HEK293 (cell line): ENCODE results near the gene BCAN.

Source experiments
- CTCF ChIA-PET: fragments of 350-600 bp; formaldehyde crosslinking; extraction: SDS; loops from one replicate; lab custom pipeline; 2021; ENCODE audit warnings: antibody characterized with exemption; lab: Yijun Ruan, JAX
- POLR2A ChIA-PET: fragments of 300-600 bp; formaldehyde crosslinking; extraction: SDS; loops from one replicate; lab custom pipeline; 2020; ENCODE audit warnings: antibody characterized with exemption, inconsistent platforms; lab: Yijun Ruan, JAX
- H3K27ac ChIP-seq: fragments of 200-500 bp; sonication (Bioruptor generic); 2 replicates; pipeline ENCODE4 v1.5.1; 2014; ENCODE audit warnings: low read depth, low read length, control low read depth, inconsistent platforms; ENCODE audit errors: extremely low read depth
- H3K36me3 ChIP-seq, 2 experiments: fragments of 200-500 bp in 1 of 2; sonication (Bioruptor generic) in 1 of 2; 1 replicate in 1 of 2; 2 replicates in 1 of 2; pipeline ENCODE4 v1.5.1; 2014 to 2017; ENCODE audit warnings: inconsistent platforms in 2 of 2, low read length in 2 of 2; ENCODE audit not compliant: control insufficient read depth in 2 of 2, insufficient read depth in 1 of 2
- H3K4me1 ChIP-seq: fragments of 200-500 bp; sonication (Bioruptor generic); 2 replicates; pipeline ENCODE4 v1.5.1; 2014; ENCODE audit warnings: mild to moderate bottlenecking, low read length, inconsistent platforms; ENCODE audit not compliant: control insufficient read depth, insufficient read depth
- H3K4me3 ChIP-seq: 2 replicates; pipeline ENCODE4 v1.5.1; 2011; ENCODE audit warnings: low read depth, mild to moderate bottlenecking, control low read depth, low read length, moderate library complexity
- H3K9me3 ChIP-seq: fragments of 200-500 bp; sonication (Bioruptor generic); 2 replicates; pipeline ENCODE4 v1.5.1; 2014; ENCODE audit warnings: low read depth, low read length, inconsistent platforms; ENCODE audit not compliant: control insufficient read depth, insufficient read depth
- GLI4 ChIP-seq: fragments of 450-650 bp; formaldehyde crosslinking; IDR thresholded peaks from 2 replicates; pipeline ENCODE4 v1.5.1; 2016; ENCODE audit warnings: missing biosample characterization, missing genetic modification characterization
- IKZF3 ChIP-seq: fragments of 450-650 bp; IDR thresholded peaks from 2 replicates; pipeline ENCODE4 v1.5.0; 2018; ENCODE audit warnings: missing biosample characterization, mild to moderate bottlenecking, missing genetic modification characterization, moderate library complexity
- KLF1 ChIP-seq: fragments of 450-650 bp; formaldehyde crosslinking; IDR thresholded peaks from 2 replicates; pipeline ENCODE4 v1.5.1; 2016; ENCODE audit warnings: missing biosample characterization, missing genetic modification characterization
- MZF1 ChIP-seq: fragments of 450-650 bp; formaldehyde crosslinking; IDR thresholded peaks from 2 replicates; pipeline ENCODE4 v1.5.1; 2017; ENCODE audit warnings: missing biosample characterization, missing genetic modification characterization, borderline replicate concordance
- SETDB1 ChIP-seq: IDR thresholded peaks from one replicate; pipeline ENCODE4 v1.6.1; 2017; ENCODE audit warnings: mild to moderate bottlenecking, low read length, moderate library complexity, mixed read lengths; ENCODE audit not compliant: insufficient read length
- SP3 ChIP-seq: fragments of 450-650 bp; formaldehyde crosslinking; IDR thresholded peaks from 2 replicates; pipeline ENCODE4 v1.5.1; 2016; ENCODE audit warnings: missing biosample characterization, missing genetic modification characterization
- ZBTB21 ChIP-seq: fragments of 450-650 bp; formaldehyde crosslinking; IDR thresholded peaks from 2 replicates; pipeline ENCODE4 v1.5.1; 2017; ENCODE audit warnings: missing biosample characterization, missing genetic modification characterization
- ZEB2 ChIP-seq: fragments of 450-650 bp; formaldehyde crosslinking; IDR thresholded peaks from 2 replicates; pipeline ENCODE4 v1.5.1; 2016; ENCODE audit warnings: missing biosample characterization, missing genetic modification characterization
- ZFP37 ChIP-seq: fragments of 450-650 bp; formaldehyde crosslinking; IDR thresholded peaks from 2 replicates; pipeline ENCODE4 v1.5.1; 2016; ENCODE audit warnings: missing biosample characterization, missing genetic modification characterization
- ZNF138 ChIP-seq: fragments of 450-650 bp; formaldehyde crosslinking; IDR thresholded peaks from 2 replicates; pipeline ENCODE4 v1.5.1; 2016; ENCODE audit warnings: missing biosample characterization, missing genetic modification characterization, borderline replicate concordance
- ZNF19 ChIP-seq: fragments of 450-650 bp; formaldehyde crosslinking; IDR thresholded peaks from 2 replicates; pipeline ENCODE4; 2016; ENCODE audit warnings: missing biosample characterization, missing genetic modification characterization, low read depth
- ZNF335 ChIP-seq: fragments of 450-650 bp; formaldehyde crosslinking; conservative IDR thresholded peaks from 2 replicates; pipeline ENCODE4 v1.5.1; 2016; ENCODE audit warnings: missing biosample characterization, missing genetic modification characterization
- ZNF341 ChIP-seq: fragments of 450-650 bp; formaldehyde crosslinking; IDR thresholded peaks from 2 replicates; pipeline ENCODE4; 2016; ENCODE audit warnings: low read depth, missing biosample characterization, missing genetic modification characterization
- ZNF394 ChIP-seq: fragments of 450-650 bp; formaldehyde crosslinking; IDR thresholded peaks from 2 replicates; pipeline ENCODE4 v1.5.1; 2016; ENCODE audit warnings: missing biosample characterization, missing genetic modification characterization, mild to moderate bottlenecking, moderate library complexity, borderline replicate concordance
- ZNF473 ChIP-seq: fragments of 450-650 bp; formaldehyde crosslinking; IDR thresholded peaks from 2 replicates; pipeline ENCODE4 v1.5.1; 2017; ENCODE audit warnings: missing biosample characterization, missing genetic modification characterization
- ZNF513 ChIP-seq: fragments of 450-650 bp; IDR thresholded peaks from 2 replicates; pipeline ENCODE4 v1.5.1; 2018; ENCODE audit warnings: missing biosample characterization, missing genetic modification characterization
- ZNF529 ChIP-seq: fragments of 450-650 bp; formaldehyde crosslinking; IDR thresholded peaks from 2 replicates; pipeline ENCODE4 v1.5.1; 2017; ENCODE audit warnings: missing genetic modification characterization, missing biosample characterization; ENCODE audit not compliant: insufficient replicate concordance
- ZNF558 ChIP-seq: fragments of 450-650 bp; formaldehyde crosslinking; IDR thresholded peaks from 2 replicates; pipeline ENCODE4 v1.5.1; 2016; ENCODE audit warnings: missing biosample characterization, missing genetic modification characterization
- ZNF560 ChIP-seq: fragments of 450-650 bp; formaldehyde crosslinking; IDR thresholded peaks from 2 replicates; pipeline ENCODE4 v1.5.1; 2017; ENCODE audit warnings: missing biosample characterization, missing genetic modification characterization, borderline replicate concordance
- ZNF624 ChIP-seq: fragments of 450-650 bp; formaldehyde crosslinking; IDR thresholded peaks from 2 replicates; pipeline ENCODE4 v1.5.1; 2017; ENCODE audit warnings: missing biosample characterization, missing genetic modification characterization
- ZNF654 ChIP-seq: fragments of 450-650 bp; formaldehyde crosslinking; IDR thresholded peaks from 2 replicates; pipeline ENCODE4 v1.5.1; 2016; ENCODE audit warnings: low read depth, missing biosample characterization, missing genetic modification characterization
- ZNF76 ChIP-seq: fragments of 450-650 bp; formaldehyde crosslinking; IDR thresholded peaks from 2 replicates; pipeline ENCODE4; 2016; ENCODE audit warnings: low read depth, missing biosample characterization, missing genetic modification characterization, borderline replicate concordance
- ZSCAN5A ChIP-seq: fragments of 450-650 bp; formaldehyde crosslinking; IDR thresholded peaks from 2 replicates; pipeline ENCODE4 v1.5.1; 2016; ENCODE audit warnings: missing biosample characterization, missing genetic modification characterization
- TF ChIP-seq, protein P1 (sequence below): fragments of 450-650 bp; formaldehyde crosslinking; IDR thresholded peaks from 2 replicates; pipeline ENCODE4 v1.5.1; 2016; ENCODE audit warnings: missing biosample characterization, missing genetic modification characterization
- TF ChIP-seq, protein P2 (sequence below): fragments of 450-650 bp; formaldehyde crosslinking; IDR thresholded peaks from 2 replicates; pipeline ENCODE4 v1.5.1; 2016; ENCODE audit warnings: missing biosample characterization, missing genetic modification characterization
- TF ChIP-seq, protein P3 (sequence below): fragments of 450-650 bp; formaldehyde crosslinking; IDR thresholded peaks from 2 replicates; pipeline ENCODE4 v1.5.1; 2016; ENCODE audit warnings: missing biosample characterization, missing genetic modification characterization

BCAN gene

GRCh38 chr1:156705918-156706656 lies 64.2 kb downstream of the BCAN start (continued):
- TF ChIP-seq, protein P1, sequence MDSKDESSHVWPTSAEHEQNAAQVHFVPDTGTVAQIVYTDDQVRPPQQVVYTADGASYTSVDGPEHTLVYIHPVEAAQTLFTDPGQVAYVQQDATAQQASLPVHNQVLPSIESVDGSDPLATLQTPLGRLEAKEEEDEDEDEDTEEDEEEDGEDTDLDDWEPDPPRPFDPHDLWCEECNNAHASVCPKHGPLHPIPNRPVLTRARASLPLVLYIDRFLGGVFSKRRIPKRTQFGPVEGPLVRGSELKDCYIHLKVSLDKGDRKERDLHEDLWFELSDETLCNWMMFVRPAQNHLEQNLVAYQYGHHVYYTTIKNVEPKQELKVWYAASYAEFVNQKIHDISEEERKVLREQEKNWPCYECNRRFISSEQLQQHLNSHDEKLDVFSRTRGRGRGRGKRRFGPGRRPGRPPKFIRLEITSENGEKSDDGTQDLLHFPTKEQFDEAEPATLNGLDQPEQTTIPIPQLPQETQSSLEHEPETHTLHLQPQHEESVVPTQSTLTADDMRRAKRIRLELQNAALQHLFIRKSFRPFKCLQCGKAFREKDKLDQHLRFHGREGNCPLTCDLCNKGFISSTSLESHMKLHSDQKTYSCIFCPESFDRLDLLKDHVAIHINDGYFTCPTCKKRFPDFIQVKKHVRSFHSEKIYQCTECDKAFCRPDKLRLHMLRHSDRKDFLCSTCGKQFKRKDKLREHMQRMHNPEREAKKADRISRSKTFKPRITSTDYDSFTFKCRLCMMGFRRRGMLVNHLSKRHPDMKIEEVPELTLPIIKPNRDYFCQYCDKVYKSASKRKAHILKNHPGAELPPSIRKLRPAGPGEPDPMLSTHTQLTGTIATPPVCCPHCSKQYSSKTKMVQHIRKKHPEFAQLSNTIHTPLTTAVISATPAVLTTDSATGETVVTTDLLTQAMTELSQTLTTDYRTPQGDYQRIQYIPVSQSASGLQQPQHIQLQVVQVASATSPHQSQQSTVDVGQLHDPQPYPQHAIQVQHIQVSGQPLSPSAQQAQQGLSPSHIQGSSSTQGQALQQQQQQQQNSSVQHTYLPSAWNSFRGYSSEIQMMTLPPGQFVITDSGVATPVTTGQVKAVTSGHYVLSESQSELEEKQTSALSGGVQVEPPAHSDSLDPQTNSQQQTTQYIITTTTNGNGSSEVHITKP (tag by site-specific recombination), result peak; percentile 49; the same call in 1 of the 2 replicates
- TF ChIP-seq MZF1 (peak; percentile 90), KLF1 (peak; percentile 44), ZNF654 (tag by site-specific recombination) (peak; percentile 86), ZNF394 (peak; percentile 56; the same call in 1 of the 2 replicates), ZFP37 (tag by site-specific recombination) (peak; percentile 44; the same call in 1 of the 2 replicates), GLI4 (tag by site-specific recombination) (peak; percentile 36; the same call in 1 of the 2 replicates), SP3 (peak; percentile 65; the same call in 1 of the 2 replicates), ZNF558 (tag by site-specific recombination) (no peak), ZBTB21 (tag by site-specific recombination) (no peak), IKZF3 (peak; percentile 66), ZNF473 (no peak), ZNF529 (tag by site-specific recombination) (no peak), ZNF76 (tag by site-specific recombination) (peak; percentile 75), ZNF138 (tag by site-specific recombination) (no peak)
- TF ChIP-seq, protein P2, sequence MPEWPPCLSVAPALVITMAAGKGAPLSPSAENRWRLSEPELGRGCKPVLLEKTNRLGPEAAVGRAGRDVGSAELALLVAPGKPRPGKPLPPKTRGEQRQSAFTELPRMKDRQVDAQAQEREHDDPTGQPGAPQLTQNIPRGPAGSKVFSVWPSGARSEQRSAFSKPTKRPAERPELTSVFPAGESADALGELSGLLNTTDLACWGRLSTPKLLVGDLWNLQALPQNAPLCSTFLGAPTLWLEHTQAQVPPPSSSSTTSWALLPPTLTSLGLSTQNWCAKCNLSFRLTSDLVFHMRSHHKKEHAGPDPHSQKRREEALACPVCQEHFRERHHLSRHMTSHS (tag by site-specific recombination), result no peak
- TF ChIP-seq, protein P3, sequence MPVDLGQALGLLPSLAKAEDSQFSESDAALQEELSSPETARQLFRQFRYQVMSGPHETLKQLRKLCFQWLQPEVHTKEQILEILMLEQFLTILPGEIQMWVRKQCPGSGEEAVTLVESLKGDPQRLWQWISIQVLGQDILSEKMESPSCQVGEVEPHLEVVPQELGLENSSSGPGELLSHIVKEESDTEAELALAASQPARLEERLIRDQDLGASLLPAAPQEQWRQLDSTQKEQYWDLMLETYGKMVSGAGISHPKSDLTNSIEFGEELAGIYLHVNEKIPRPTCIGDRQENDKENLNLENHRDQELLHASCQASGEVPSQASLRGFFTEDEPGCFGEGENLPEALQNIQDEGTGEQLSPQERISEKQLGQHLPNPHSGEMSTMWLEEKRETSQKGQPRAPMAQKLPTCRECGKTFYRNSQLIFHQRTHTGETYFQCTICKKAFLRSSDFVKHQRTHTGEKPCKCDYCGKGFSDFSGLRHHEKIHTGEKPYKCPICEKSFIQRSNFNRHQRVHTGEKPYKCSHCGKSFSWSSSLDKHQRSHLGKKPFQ (tag by site-specific recombination), result no peak

DNA sequence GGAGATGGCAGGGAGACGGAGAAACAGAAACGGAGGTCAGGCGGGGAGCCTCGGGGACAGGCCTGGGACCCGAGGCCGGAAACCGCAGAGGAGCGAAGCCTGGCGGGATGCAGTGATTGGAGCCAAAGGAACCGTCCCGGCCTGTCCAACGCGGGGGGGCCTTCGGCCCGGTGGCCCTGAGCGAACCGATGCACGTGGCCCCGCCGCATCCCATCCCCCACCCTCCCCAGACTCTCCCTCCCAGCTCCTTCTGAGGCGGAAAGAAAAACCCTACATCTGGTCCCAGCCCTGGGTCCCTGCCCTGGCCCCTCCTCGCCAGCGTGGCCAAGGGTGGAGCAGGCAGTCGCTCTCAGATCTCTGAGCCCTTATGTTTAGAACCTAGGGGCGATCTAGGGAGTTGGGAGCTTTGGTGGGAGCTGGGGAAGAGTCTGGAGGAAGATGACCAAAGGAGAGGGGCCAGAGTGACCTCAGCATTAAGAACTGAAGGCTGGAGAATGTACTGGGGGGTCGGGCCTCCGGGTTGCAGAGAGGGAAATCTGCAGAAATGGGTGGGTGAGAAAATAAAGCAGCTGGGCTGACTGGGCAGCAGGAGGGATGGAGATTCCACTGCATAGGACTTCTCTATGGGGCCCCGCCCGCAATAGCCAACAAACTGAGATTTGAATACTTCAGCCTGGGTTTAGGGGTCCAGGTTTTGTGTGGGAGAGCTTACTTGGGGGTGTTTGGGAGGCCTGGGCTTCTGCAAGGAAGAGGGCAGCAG lies 64.9 kb downstream of the BCAN start:
- ChIA-PET POLR2A (interaction anchor here (0.6 to 4.9 kb wide), 8 partner anchors 12 to 206 kb away, joined by 3 to 43 read pairs (median 4); partner anchors contain the start of genes HDGF, ISG20L2, MEF2D and METTL25B), CTCF (interaction anchor here (0.5 to 20.2 kb wide), 25 partner anchors 9 to 230 kb away, joined by 3 to 579 read pairs (median 5); partner anchors contain the start of genes ISG20L2, MEF2D and METTL25B)
- H3K4me1 ChIP-seq, result peaks cover 12% of the 10 kb centered on the region
- no peaks in the 10 kb centered on the region for H3K9me3 ChIP-seq
- no peaks in the 10 kb centered on the region for H3K36me3 ChIP-seq
- no peak overlapping the region for H3K4me3 ChIP-seq
- no peak overlapping the region; the same call in 1 of the 2 replicates for H3K27ac ChIP-seq
- 0 out of 2 replicates have a peak, but pooled peaks have one; percentile 9 for TF ChIP-seq ZEB2 (tag by site-specific recombination)
- no peak for TF ChIP-seq ZNF624 (tag by site-specific recombination)
- TF ChIP-seq ZNF335 (tag by site-specific recombination), result no peak; the same call in 1 of the 2 replicates
- 0 out of 2 replicates have a peak, but pooled peaks have one; percentile 1 for TF ChIP-seq ZNF341 (tag by site-specific recombination)
- TF ChIP-seq ZNF19, result no peak
- TF ChIP-seq SETDB1, result no peak
- TF ChIP-seq ZSCAN5A, result no peak
- TF ChIP-seq ZFP37 (tag by site-specific recombination), result no peak
- TF ChIP-seq ZNF513 (tag by site-specific recombination), result no peak
- TF ChIP-seq ZNF654 (tag by site-specific recombination), result no peak
- TF ChIP-seq ZNF560, result no peak
